SK-N-SH (cell line): Measurements from ENCODE around the gene RABAC1. TPM values are rescaled to one million over a fixed set of nuclear protein-coding genes. Genes with fewer than 3 reads are reported as not detected.

Experiments used
- CTCF ChIA-PET: fragments of 300-600, 350-600 bp; formaldehyde crosslinking; extraction: SDS; loops from one replicate; lab custom pipeline; 2021; lab: Yijun Ruan, JAX
- POLR2A ChIA-PET: fragments of 350-600 bp; sonication (Branson Sonifier 250); formaldehyde crosslinking; extraction: SDS; loops from one replicate; lab custom pipeline; 2020; ENCODE audit warnings: antibody characterized with exemption, inconsistent platforms; lab: Yijun Ruan, JAX
- DNase-seq: peaks from one replicate; pipeline ENCODE4 v3.0.0; 2012
- H2AFZ ChIP-seq: fragments of 200-600 bp; sonication (generic); 2 replicates; pipeline ENCODE4 v1.8.1; 2016; ENCODE audit warnings: antibody characterized with exemption, mild to moderate bottlenecking, low read depth
- H3F3A ChIP-seq: fragments of 200-600 bp; sonication (generic); replicated peaks from 2 replicates; pipeline ENCODE3; 2016; ENCODE audit warnings: antibody characterized with exemption, mild to moderate bottlenecking; ENCODE audit not compliant: insufficient read depth
- H3K27ac ChIP-seq, 2 experiments: fragments of 200-500 bp in 1 of 2; fragments of 200-600 bp in 1 of 2; sonication (Bioruptor generic) in 1 of 2; sonication (generic), shearing (Covaris generic) in 1 of 2; 2 replicates each; pipeline versions ENCODE4 v1.5.1 to v1.6.1; 2014 to 2016; ENCODE audit warnings: low read depth in 2 of 2, inconsistent platforms in 1 of 2, low read length in 1 of 2, mild to moderate bottlenecking in 1 of 2, mixed read lengths in 1 of 2
- H3K27me3 ChIP-seq: fragments of 200-600 bp; sonication (generic), shearing (Covaris generic); 2 replicates; pipeline ENCODE4 v1.6.1; 2016; ENCODE audit warnings: mixed run types; ENCODE audit not compliant: insufficient read depth
- H3K36me3 ChIP-seq, 2 experiments: fragments of 200-500 bp in 1 of 2; fragments of 200-600 bp in 1 of 2; sonication (Bioruptor generic) in 1 of 2; sonication (generic) in 1 of 2; replicated peaks in 1 of 2; 2 replicates each; pipeline versions ENCODE3 to v1.5.1; 2014 to 2016; ENCODE audit warnings: low read length in 1 of 2, mild to moderate bottlenecking in 1 of 2; ENCODE audit not compliant: insufficient read depth in 2 of 2, control insufficient read depth in 1 of 2
- H3K4me1 ChIP-seq, 2 experiments: fragments of 200-500 bp in 1 of 2; fragments of 200-600 bp in 1 of 2; sonication (Bioruptor generic) in 1 of 2; sonication (generic), shearing (Covaris generic) in 1 of 2; 2 replicates each; pipeline versions ENCODE4 v1.5.1 to v1.6.1; 2014 to 2016; ENCODE audit warnings: low read depth in 1 of 2, low read length in 1 of 2, mixed run types in 1 of 2; ENCODE audit not compliant: insufficient read depth in 2 of 2, control insufficient read depth in 1 of 2
- H3K4me2 ChIP-seq: fragments of 200-600 bp; sonication (generic), shearing (Covaris generic); 2 replicates; pipeline ENCODE4 v1.6.1; 2017; ENCODE audit warnings: mixed run types
- H3K4me3 ChIP-seq, 2 experiments: fragments of 200-500 bp in 1 of 2; fragments of 200-600 bp in 1 of 2; sonication (Bioruptor generic) in 1 of 2; sonication (generic), shearing (Covaris generic) in 1 of 2; 2 replicates each; pipeline versions ENCODE4 v1.5.1 to v1.8.1; 2014 to 2016; ENCODE audit warnings: low read depth in 2 of 2, inconsistent platforms in 1 of 2, low read length in 1 of 2, mild to moderate bottlenecking in 1 of 2, mixed read lengths in 1 of 2, moderate library complexity in 1 of 2
- H3K79me2 ChIP-seq: fragments of 200-600 bp; sonication (generic); 2 replicates; pipeline ENCODE4 v1.8.1; 2017; ENCODE audit warnings: mild to moderate bottlenecking; ENCODE audit not compliant: insufficient read depth
- H3K9ac ChIP-seq: fragments of 200-600 bp; sonication (generic); 2 replicates; pipeline ENCODE4 v1.6.1; 2017; ENCODE audit warnings: mixed run types
- H3K9me2 ChIP-seq: fragments of 200-600 bp; sonication (generic); 2 replicates; pipeline ENCODE4 v1.6.1; 2017; ENCODE audit warnings: mixed run types
- H3K9me3 ChIP-seq: fragments of 200-600 bp; sonication (generic); 2 replicates; pipeline ENCODE4 v1.6.1; 2017; ENCODE audit warnings: mixed run types, mild to moderate bottlenecking, moderate library complexity
- H4K20me1 ChIP-seq: fragments of 200-600 bp; sonication (generic); 2 replicates; pipeline ENCODE4 v1.6.1; 2017; ENCODE audit warnings: mild to moderate bottlenecking, mixed run types; ENCODE audit not compliant: insufficient read depth
- CHD2 ChIP-seq: fragments of 150-350 bp; IDR thresholded peaks from 2 replicates; pipeline ENCODE4 v1.6.1; 2018; ENCODE audit warnings: low read length; ENCODE audit not compliant: partially characterized antibody
- EP300 ChIP-seq, 2 experiments: IDR thresholded peaks; 2 replicates each; pipeline versions ENCODE4 v1.4.0 to v1.6.1; 2012; ENCODE audit warnings: borderline replicate concordance in 1 of 2, low read depth in 1 of 2, low read length in 1 of 2
- EZH2phosphoT487 ChIP-seq: fragments of 200-600 bp; sonication (generic); IDR thresholded peaks from 2 replicates; pipeline ENCODE4 v1.6.1; 2017; ENCODE audit warnings: low read depth, mixed run types, mild to moderate bottlenecking, antibody characterized with exemption, moderate library complexity, borderline replicate concordance
- MXI1 ChIP-seq: IDR thresholded peaks from 2 replicates; pipeline ENCODE4 v1.6.1; 2012; ENCODE audit warnings: mild to moderate bottlenecking, low read depth, low read length, improper control_type of control experiment
- NRF1 ChIP-seq: IDR thresholded peaks from 2 replicates; pipeline ENCODE4 v1.6.1; 2012; ENCODE audit warnings: low read depth, mild to moderate bottlenecking, low read length
- RCOR1 ChIP-seq: fragments of 150-350 bp; IDR thresholded peaks from 2 replicates; pipeline ENCODE4 v1.6.1; 2017; ENCODE audit warnings: antibody characterized with exemption, low read length
- RXRA ChIP-seq: IDR thresholded peaks from 2 replicates; pipeline ENCODE4 v1.4.0; 2012; ENCODE audit warnings: low read depth, mild to moderate bottlenecking, borderline replicate concordance
- SIN3A ChIP-seq: IDR thresholded peaks from 2 replicates; pipeline ENCODE4 v1.6.1; 2012; ENCODE audit warnings: low read depth, mild to moderate bottlenecking, low read length, moderate library complexity, borderline replicate concordance
- TCF12 ChIP-seq: IDR thresholded peaks from 2 replicates; pipeline ENCODE4 v1.4.0; 2012
- TEAD4 ChIP-seq: IDR thresholded peaks from 2 replicates; pipeline ENCODE4 v1.4.0; 2012; ENCODE audit warnings: mild to moderate bottlenecking, borderline replicate concordance; ENCODE audit not compliant: insufficient read depth
- WGBS: methylation state at CpG from one replicate; pipeline ENCODE4 v1.1.6; 2017; ENCODE audit warnings: low lambda C conversion rate; 5-methylcytosine and 5-hydroxymethylcytosine counted together
- polyA plus RNA-seq, 3 experiments: library from polyadenylated mRNA; depleted of rRNA; stranded (reverse); fragments of >200 nt; gene quantifications; 2 replicates each; pipeline ENCODE4 v1.2.3, GENCODE V29; 2012
- TF ChIP-seq, protein P1 (sequence below): IDR thresholded peaks from 2 replicates; pipeline ENCODE4 v1.4.0; 2012; ENCODE audit warnings: low read depth
- TF ChIP-seq, protein P2 (sequence below): fragments of 200-600 bp; sonication (generic); IDR thresholded peaks from 2 replicates; pipeline ENCODE4 v1.6.1; 2017; ENCODE audit warnings: antibody characterized with exemption, mild to moderate bottlenecking, moderate library complexity
- TF ChIP-seq, protein P3 (sequence below): fragments of 150-350 bp; IDR thresholded peaks from 2 replicates; pipeline ENCODE4 v1.6.1; 2016; ENCODE audit warnings: mild to moderate bottlenecking, low read depth, low read length
- TF ChIP-seq, protein P4 (sequence below): fragments of 150-350 bp; IDR thresholded peaks from 2 replicates; pipeline ENCODE4 v1.6.1; 2017; ENCODE audit warnings: antibody characterized with exemption, low read length, low read depth, borderline replicate concordance
- TF ChIP-seq, protein P5 (sequence below): IDR thresholded peaks from 2 replicates; pipeline ENCODE4; 2012
- TF ChIP-seq, protein P6 (sequence below): IDR thresholded peaks from 2 replicates; pipeline ENCODE4 v1.4.0; 2012; ENCODE audit warnings: low read depth, borderline replicate concordance

RABAC1 gene
- polyA plus RNA-seq, 1 of the 3 experiments (the other 2 are of a cell fraction), result 287 TPM

DNA sequence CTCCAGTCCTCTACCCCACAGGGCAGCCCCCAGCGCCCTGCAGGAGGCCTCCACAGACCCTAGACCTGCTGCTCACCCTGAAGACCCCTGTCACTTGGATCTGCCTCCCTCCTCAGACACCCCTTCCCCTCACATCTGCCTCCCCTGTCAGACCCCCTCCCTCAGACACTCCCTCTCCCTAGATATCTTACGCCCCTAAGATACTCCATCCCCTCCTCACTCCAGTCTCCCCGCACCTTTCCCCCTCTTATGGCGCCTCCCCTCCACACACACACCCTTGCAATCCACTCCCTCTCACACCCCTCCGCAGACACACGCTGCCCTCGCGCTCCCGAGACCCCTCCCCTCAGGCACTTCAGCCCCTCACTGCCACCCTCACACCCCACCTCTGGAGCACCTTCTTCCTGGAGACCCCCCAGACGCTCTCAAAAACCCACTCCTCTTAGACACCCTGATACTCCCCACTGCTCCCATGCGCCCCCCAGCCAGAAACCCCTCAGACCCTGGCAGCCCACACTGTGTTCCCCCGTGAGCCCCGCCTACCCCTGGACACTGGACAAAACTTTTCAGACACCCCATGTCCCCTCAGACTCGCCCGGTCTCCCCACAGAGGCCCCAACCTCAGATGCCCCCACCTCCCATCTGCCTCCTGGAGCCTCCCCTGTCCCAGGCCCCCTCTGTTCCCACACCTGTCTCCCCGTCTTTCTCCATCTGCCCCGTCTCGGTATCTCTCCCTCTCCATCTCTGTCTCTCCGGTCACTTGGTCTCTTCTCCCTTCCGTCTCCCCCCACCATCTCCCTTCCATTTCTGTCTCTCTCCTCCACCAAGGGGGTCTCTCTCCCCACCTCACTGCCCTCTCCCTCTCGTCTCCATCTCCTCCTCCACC, 45.3 kb downstream of the RABAC1 start:
- Histone ChIP-seq H2AFZ (no peak overlapping the region), H3K4me2 (no peak overlapping the region), H4K20me1 (no peaks in the 10 kb centered on the region), H3K27ac (no peak overlapping the region), H3K9me3 (no peaks in the 10 kb centered on the region), H3K9ac (no peak overlapping the region), H3F3A (peaks cover 2% of the 10 kb centered on the region), H3K4me1 (no peaks in the 10 kb centered on the region; a peak in 1 of 4 replicates), H3K36me3 (no peaks in the 10 kb centered on the region), H3K27me3 (peaks cover 41% of the 10 kb centered on the region), H3K9me2 (no peaks in the 10 kb centered on the region), H3K4me3 (no peak overlapping the region), H3K79me2 (no peaks in the 10 kb centered on the region)
- WGBS, result 19% methylated on average over 21 of the region's 21 CpGs
- ChIA-PET CTCF (no interaction called here), POLR2A (no interaction called here)
- TF ChIP-seq RCOR1 (no peak), EZH2phosphoT487 (no peak), CHD2 (no peak), NRF1 (no peak)
- TF ChIP-seq, protein P1, sequence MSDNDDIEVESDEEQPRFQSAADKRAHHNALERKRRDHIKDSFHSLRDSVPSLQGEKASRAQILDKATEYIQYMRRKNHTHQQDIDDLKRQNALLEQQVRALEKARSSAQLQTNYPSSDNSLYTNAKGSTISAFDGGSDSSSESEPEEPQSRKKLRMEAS, result no peak
- TF ChIP-seq, protein P2, sequence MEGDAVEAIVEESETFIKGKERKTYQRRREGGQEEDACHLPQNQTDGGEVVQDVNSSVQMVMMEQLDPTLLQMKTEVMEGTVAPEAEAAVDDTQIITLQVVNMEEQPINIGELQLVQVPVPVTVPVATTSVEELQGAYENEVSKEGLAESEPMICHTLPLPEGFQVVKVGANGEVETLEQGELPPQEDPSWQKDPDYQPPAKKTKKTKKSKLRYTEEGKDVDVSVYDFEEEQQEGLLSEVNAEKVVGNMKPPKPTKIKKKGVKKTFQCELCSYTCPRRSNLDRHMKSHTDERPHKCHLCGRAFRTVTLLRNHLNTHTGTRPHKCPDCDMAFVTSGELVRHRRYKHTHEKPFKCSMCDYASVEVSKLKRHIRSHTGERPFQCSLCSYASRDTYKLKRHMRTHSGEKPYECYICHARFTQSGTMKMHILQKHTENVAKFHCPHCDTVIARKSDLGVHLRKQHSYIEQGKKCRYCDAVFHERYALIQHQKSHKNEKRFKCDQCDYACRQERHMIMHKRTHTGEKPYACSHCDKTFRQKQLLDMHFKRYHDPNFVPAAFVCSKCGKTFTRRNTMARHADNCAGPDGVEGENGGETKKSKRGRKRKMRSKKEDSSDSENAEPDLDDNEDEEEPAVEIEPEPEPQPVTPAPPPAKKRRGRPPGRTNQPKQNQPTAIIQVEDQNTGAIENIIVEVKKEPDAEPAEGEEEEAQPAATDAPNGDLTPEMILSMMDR, result no peak
- DNase-seq, result no peak

DNA sequence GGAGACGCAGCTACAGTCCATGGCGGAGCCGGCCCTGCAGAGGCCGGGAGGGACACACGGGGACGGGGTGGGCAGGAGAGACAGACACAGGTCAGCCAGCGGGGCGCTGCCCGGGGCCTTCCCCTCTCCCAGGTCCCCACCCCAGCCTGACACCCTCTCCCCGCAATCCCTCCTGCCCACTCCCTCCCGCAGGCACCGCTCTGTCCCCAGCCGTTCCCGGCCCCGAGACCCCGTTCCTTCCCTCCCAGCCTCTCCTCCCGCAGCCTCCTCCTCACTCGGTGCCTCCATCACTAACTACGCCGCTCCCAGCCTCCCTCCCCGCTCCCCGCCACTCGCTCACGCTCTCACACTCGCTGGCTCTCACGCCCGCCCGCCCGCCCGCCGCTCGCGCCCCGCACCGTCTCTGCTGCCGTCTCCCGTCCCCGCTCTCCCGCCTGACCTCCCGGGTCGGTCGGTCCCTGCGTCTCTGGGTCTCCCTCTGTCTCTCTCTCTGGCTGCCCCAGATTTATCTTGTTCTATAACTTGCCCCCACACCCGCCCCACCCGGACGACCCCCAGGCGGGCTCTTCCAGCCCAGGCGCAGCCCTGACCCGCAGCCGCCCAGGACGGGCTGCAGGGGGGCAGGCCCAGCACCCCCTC, 46.1 kb downstream of the RABAC1 start:
- Histone ChIP-seq H3K27ac (no peak overlapping the region), H3K27me3 (peaks cover 41% of the 10 kb centered on the region), H4K20me1 (no peaks in the 10 kb centered on the region), H3K4me3 (peak overlapping the region in 1 of 2 experiments; percentile 5; a peak in 1 of 4 replicates), H3K4me2 (no peak overlapping the region), H3F3A (peaks cover 3% of the 10 kb centered on the region), H3K36me3 (no peaks in the 10 kb centered on the region), H3K9me3 (no peaks in the 10 kb centered on the region), H3K79me2 (no peaks in the 10 kb centered on the region), H3K9ac (no peak overlapping the region), H3K4me1 (no peaks in the 10 kb centered on the region; a peak in 1 of 4 replicates), H3K9me2 (no peaks in the 10 kb centered on the region), H2AFZ (no peak overlapping the region)
- CTCF ChIA-PET, result interaction anchor here (1.0 to 1.4 kb wide), 2 partner anchors 45 to 122 kb away, joined by 3 to 4 read pairs; no protein-coding TSS in a partner anchor
- POLR2A ChIA-PET, result no interaction called here
- 9% methylated on average over 47 of the region's 51 CpGs for WGBS
- DNase-seq, result peak; percentile 75
- TF ChIP-seq, protein P3, sequence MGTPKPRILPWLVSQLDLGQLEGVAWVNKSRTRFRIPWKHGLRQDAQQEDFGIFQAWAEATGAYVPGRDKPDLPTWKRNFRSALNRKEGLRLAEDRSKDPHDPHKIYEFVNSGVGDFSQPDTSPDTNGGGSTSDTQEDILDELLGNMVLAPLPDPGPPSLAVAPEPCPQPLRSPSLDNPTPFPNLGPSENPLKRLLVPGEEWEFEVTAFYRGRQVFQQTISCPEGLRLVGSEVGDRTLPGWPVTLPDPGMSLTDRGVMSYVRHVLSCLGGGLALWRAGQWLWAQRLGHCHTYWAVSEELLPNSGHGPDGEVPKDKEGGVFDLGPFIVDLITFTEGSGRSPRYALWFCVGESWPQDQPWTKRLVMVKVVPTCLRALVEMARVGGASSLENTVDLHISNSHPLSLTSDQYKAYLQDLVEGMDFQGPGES, result no peak
- TF ChIP-seq, protein P4, sequence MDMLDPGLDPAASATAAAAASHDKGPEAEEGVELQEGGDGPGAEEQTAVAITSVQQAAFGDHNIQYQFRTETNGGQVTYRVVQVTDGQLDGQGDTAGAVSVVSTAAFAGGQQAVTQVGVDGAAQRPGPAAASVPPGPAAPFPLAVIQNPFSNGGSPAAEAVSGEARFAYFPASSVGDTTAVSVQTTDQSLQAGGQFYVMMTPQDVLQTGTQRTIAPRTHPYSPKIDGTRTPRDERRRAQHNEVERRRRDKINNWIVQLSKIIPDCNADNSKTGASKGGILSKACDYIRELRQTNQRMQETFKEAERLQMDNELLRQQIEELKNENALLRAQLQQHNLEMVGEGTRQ, result no peak
- TF ChIP-seq EP300 (IDR thresholded peaks at IDR 0.05; ENCODE audit: borderline replicate concordance in 1 of 2, low read depth in 1 of 2, low read length in 1 of 2) (no peak), RXRA (no peak), TCF12 (no peak), MXI1 (no peak), SIN3A (no peak), TEAD4 (no peak)
- TF ChIP-seq, protein P5, sequence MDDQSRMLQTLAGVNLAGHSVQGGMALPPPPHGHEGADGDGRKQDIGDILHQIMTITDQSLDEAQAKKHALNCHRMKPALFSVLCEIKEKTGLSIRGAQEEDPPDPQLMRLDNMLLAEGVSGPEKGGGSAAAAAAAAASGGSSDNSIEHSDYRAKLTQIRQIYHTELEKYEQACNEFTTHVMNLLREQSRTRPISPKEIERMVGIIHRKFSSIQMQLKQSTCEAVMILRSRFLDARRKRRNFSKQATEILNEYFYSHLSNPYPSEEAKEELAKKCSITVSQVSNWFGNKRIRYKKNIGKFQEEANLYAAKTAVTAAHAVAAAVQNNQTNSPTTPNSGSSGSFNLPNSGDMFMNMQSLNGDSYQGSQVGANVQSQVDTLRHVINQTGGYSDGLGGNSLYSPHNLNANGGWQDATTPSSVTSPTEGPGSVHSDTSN, result no peak
- TF ChIP-seq, protein P6, sequence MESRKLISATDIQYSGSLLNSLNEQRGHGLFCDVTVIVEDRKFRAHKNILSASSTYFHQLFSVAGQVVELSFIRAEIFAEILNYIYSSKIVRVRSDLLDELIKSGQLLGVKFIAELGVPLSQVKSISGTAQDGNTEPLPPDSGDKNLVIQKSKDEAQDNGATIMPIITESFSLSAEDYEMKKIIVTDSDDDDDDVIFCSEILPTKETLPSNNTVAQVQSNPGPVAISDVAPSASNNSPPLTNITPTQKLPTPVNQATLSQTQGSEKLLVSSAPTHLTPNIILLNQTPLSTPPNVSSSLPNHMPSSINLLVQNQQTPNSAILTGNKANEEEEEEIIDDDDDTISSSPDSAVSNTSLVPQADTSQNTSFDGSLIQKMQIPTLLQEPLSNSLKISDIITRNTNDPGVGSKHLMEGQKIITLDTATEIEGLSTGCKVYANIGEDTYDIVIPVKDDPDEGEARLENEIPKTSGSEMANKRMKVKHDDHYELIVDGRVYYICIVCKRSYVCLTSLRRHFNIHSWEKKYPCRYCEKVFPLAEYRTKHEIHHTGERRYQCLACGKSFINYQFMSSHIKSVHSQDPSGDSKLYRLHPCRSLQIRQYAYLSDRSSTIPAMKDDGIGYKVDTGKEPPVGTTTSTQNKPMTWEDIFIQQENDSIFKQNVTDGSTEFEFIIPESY, result no peak
